ENCODE results near the gene MPZL3.

The MPZL3 gene

GRCh38 chr11:118264569-118265465 is 12.7 kb upstream of the MPZL3 start:
- Histone ChIP-seq H3K36me3 (ENCODE audit: control insufficient read depth, insufficient read depth, low read length) (no peaks in the 10 kb centered on the region), H3K4me3 (ENCODE audit: low read depth, low read length) (peak overlapping the region; percentile 56), H3K9me3 (ENCODE audit: control insufficient read depth, insufficient read depth, low read length) (no peaks in the 10 kb centered on the region), H3K4me1 (ENCODE audit: control insufficient read depth, insufficient read depth, low read length) (peaks cover 22% of the 10 kb centered on the region), H3K9ac (ENCODE audit: low read depth, low read length) (peak overlapping the region; percentile 43; the same call in 1 of the 2 replicates), H3K27me3 (ENCODE audit: control insufficient read depth, insufficient read depth, low read length) (peaks cover 66% of the 10 kb centered on the region), H3K27ac (ENCODE audit: low read depth, low read length) (peak overlapping the region; percentile 60)

- H3K36me3 ChIP-seq (ENCODE audit: control insufficient read depth, insufficient read depth, low read length): no peaks in the 10 kb centered on the region
- peak within 1 kb of the TSS; percentile 43; the same call in 1 of the 2 replicates for H3K9ac ChIP-seq (ENCODE audit: low read depth, low read length)
- peaks cover 62% of the 10 kb centered on the region for H3K27me3 ChIP-seq (ENCODE audit: control insufficient read depth, insufficient read depth, low read length)
- peak within 1 kb of the TSS; percentile 56 for H3K4me3 ChIP-seq (ENCODE audit: low read depth, low read length)
- no peaks in the 10 kb centered on the region for H3K9me3 ChIP-seq (ENCODE audit: control insufficient read depth, insufficient read depth, low read length)
- H3K4me1 ChIP-seq (ENCODE audit: control insufficient read depth, insufficient read depth, low read length): peaks cover 22% of the 10 kb centered on the region
- peak within 1 kb of the TSS; percentile 60 for H3K27ac ChIP-seq (ENCODE audit: low read depth, low read length)
These were observed 11.8 kb upstream of the MPZL3 start, which contains the start of gene MPZL2 for GRCh38 chr11:118263695-118264568. Gene MPZL2, minus strand, starts transcription at chr11:118264297. Its CDS starts 144 bp downstream, at chr11:118264153.

DNA sequence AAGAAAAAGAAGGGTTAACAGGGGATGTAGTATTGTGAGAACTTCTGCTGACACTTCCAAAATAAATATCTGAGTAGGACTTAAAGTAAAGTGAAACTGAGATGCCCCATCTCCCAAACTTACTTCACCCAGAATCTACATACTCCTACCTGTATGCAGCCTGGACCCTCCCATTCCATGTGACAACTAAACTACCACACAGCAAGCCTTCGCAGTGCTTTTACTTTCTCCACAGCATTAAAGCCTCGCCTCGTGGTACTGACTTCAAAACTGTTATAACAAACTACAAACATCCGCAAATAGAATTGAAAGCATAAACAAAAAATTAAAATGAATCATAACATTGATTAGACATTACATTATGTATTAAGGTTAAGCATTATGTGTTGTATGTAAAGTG is 10.9 kb upstream of the MPZL3 start:
- no peaks in the 10 kb centered on the region for H3K9me3 ChIP-seq (ENCODE audit: control insufficient read depth, insufficient read depth, low read length)
- no peaks in the 10 kb centered on the region for H3K36me3 ChIP-seq (ENCODE audit: control insufficient read depth, insufficient read depth, low read length)
- no peak overlapping the region for H3K9ac ChIP-seq (ENCODE audit: low read depth, low read length)
- H3K4me1 ChIP-seq (ENCODE audit: control insufficient read depth, insufficient read depth, low read length): peaks cover 22% of the 10 kb centered on the region
- H3K27ac ChIP-seq (ENCODE audit: low read depth, low read length): no peak overlapping the region
- peaks cover 62% of the 10 kb centered on the region for H3K27me3 ChIP-seq (ENCODE audit: control insufficient read depth, insufficient read depth, low read length)
- no peak overlapping the region for H3K4me3 ChIP-seq (ENCODE audit: low read depth, low read length)

DNA sequence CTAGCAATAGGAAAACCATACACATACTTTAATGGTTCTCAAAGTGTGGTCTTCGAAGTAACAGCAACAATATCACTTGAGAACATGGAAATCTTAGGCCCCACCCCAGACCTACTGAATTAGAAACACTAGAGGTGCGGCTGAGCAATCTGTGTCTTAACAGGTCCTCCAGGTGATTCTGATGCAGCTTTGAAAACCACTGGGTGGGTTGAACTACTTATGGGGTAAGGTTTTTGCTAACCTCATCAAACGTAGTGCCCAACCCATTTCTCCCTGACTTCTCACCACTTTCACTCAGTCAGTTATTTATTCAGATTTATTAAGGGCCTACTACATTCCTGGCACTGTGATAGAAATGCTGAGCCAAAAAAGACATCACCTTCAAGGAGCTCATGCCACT is 8.2 kb upstream of the MPZL3 start:
- no peaks in the 10 kb centered on the region for H3K36me3 ChIP-seq (ENCODE audit: control insufficient read depth, insufficient read depth, low read length)
- peaks cover 19% of the 10 kb centered on the region for H3K4me1 ChIP-seq (ENCODE audit: control insufficient read depth, insufficient read depth, low read length)
- H3K27ac ChIP-seq (ENCODE audit: low read depth, low read length): no peak overlapping the region
- H3K9me3 ChIP-seq (ENCODE audit: control insufficient read depth, insufficient read depth, low read length): no peaks in the 10 kb centered on the region
- no peak overlapping the region for H3K4me3 ChIP-seq (ENCODE audit: low read depth, low read length)
- H3K27me3 ChIP-seq (ENCODE audit: control insufficient read depth, insufficient read depth, low read length): peaks cover 40% of the 10 kb centered on the region
- no peak overlapping the region for H3K9ac ChIP-seq (ENCODE audit: low read depth, low read length)

- Histone ChIP-seq H3K9me3 (ENCODE audit: control insufficient read depth, insufficient read depth, low read length) (no peaks in the 10 kb centered on the region), H3K9ac (ENCODE audit: low read depth, low read length) (no peak overlapping the region), H3K27ac (ENCODE audit: low read depth, low read length) (no peak overlapping the region), H3K4me1 (ENCODE audit: control insufficient read depth, insufficient read depth, low read length) (peaks cover 7% of the 10 kb centered on the region), H3K36me3 (ENCODE audit: control insufficient read depth, insufficient read depth, low read length) (no peaks in the 10 kb centered on the region), H3K4me3 (ENCODE audit: low read depth, low read length) (no peak overlapping the region), H3K27me3 (ENCODE audit: control insufficient read depth, insufficient read depth, low read length) (peaks cover 35% of the 10 kb centered on the region)
These were observed 7.0 kb upstream of the MPZL3 start for GRCh38 chr11:118259138-118259537.

DNA sequence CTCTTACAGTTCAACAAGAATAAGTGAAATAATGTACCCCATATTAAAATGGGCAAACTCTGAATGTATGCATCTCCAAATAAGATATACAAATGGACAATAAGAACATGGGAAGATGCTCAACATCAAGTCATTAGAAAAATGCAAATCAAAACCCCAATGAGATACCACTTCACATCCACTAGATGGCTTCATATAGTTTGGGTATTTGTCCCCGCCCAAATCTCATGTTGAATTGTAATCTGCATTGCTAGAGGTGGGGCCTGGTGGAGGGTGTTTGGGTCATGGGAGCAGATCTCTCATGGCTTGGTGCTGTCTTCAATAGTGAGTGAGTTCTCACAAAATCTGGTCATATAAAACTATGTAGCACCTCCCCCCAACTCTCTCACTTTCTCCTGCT is 6.2 kb upstream of the MPZL3 start:
- no peak overlapping the region for H3K4me3 ChIP-seq (ENCODE audit: low read depth, low read length)
- H3K27ac ChIP-seq (ENCODE audit: low read depth, low read length): no peak overlapping the region
- H3K27me3 ChIP-seq (ENCODE audit: control insufficient read depth, insufficient read depth, low read length): peaks cover 29% of the 10 kb centered on the region

GRCh38 chr11:118252688-118253087 is 523 bp upstream of the MPZL3 start:
- H3K36me3 ChIP-seq (ENCODE audit: control insufficient read depth, insufficient read depth, low read length): no peaks in the 10 kb centered on the region
- peak overlapping the region; percentile 95; the same call in 1 of the 2 replicates for H3K9ac ChIP-seq (ENCODE audit: low read depth, low read length)
- H3K27ac ChIP-seq (ENCODE audit: low read depth, low read length): peak overlapping the region; percentile 99
- peak overlapping the region; percentile 80 for H3K4me3 ChIP-seq (ENCODE audit: low read depth, low read length)
- H3K27me3 ChIP-seq (ENCODE audit: control insufficient read depth, insufficient read depth, low read length): peaks cover 11% of the 10 kb centered on the region
- no peaks in the 10 kb centered on the region for H3K9me3 ChIP-seq (ENCODE audit: control insufficient read depth, insufficient read depth, low read length)
- H3K4me1 ChIP-seq (ENCODE audit: control insufficient read depth, insufficient read depth, low read length): 0 out of 2 replicates have a peak, but pooled peaks cover 3% of the 10 kb centered on the region

More for the DNA sequence above, 6.2 kb upstream of the MPZL3 start:
- H3K4me1 ChIP-seq (ENCODE audit: control insufficient read depth, insufficient read depth, low read length): 0 out of 2 replicates have a peak, but pooled peaks cover under 1% of the 10 kb centered on the region
- H3K9me3 ChIP-seq (ENCODE audit: control insufficient read depth, insufficient read depth, low read length): no peaks in the 10 kb centered on the region
- no peaks in the 10 kb centered on the region for H3K36me3 ChIP-seq (ENCODE audit: control insufficient read depth, insufficient read depth, low read length)
- H3K9ac ChIP-seq (ENCODE audit: low read depth, low read length): no peak overlapping the region

GRCh38 chr11:118247041-118247440 is 5.1 kb downstream of the MPZL3 start:
- Histone ChIP-seq H3K9ac (ENCODE audit: low read depth, low read length) (no peak overlapping the region), H3K4me1 (ENCODE audit: control insufficient read depth, insufficient read depth, low read length) (peaks cover 6% of the 10 kb centered on the region; the same call in 1 of the 2 replicates), H3K36me3 (ENCODE audit: control insufficient read depth, insufficient read depth, low read length) (no peaks in the 10 kb centered on the region), H3K27me3 (ENCODE audit: control insufficient read depth, insufficient read depth, low read length) (peaks cover 2% of the 10 kb centered on the region; the same call in 1 of the 2 replicates), H3K27ac (ENCODE audit: low read depth, low read length) (no peak overlapping the region), H3K9me3 (ENCODE audit: control insufficient read depth, insufficient read depth, low read length) (no peaks in the 10 kb centered on the region), H3K4me3 (ENCODE audit: low read depth, low read length) (no peak overlapping the region)

GRCh38 chr11:118245936-118246562 is 6.1 kb downstream of the MPZL3 start:
- no peaks in the 10 kb centered on the region for H3K9me3 ChIP-seq (ENCODE audit: control insufficient read depth, insufficient read depth, low read length)
- H3K27me3 ChIP-seq (ENCODE audit: control insufficient read depth, insufficient read depth, low read length): peaks cover 2% of the 10 kb centered on the region; the same call in 1 of the 2 replicates
- no peak overlapping the region for H3K4me3 ChIP-seq (ENCODE audit: low read depth, low read length)
- peaks cover 6% of the 10 kb centered on the region; the same call in 1 of the 2 replicates for H3K4me1 ChIP-seq (ENCODE audit: control insufficient read depth, insufficient read depth, low read length)
- H3K27ac ChIP-seq (ENCODE audit: low read depth, low read length): no peak overlapping the region
- H3K36me3 ChIP-seq (ENCODE audit: control insufficient read depth, insufficient read depth, low read length): no peaks in the 10 kb centered on the region
- H3K9ac ChIP-seq (ENCODE audit: low read depth, low read length): no peak overlapping the region

DNA sequence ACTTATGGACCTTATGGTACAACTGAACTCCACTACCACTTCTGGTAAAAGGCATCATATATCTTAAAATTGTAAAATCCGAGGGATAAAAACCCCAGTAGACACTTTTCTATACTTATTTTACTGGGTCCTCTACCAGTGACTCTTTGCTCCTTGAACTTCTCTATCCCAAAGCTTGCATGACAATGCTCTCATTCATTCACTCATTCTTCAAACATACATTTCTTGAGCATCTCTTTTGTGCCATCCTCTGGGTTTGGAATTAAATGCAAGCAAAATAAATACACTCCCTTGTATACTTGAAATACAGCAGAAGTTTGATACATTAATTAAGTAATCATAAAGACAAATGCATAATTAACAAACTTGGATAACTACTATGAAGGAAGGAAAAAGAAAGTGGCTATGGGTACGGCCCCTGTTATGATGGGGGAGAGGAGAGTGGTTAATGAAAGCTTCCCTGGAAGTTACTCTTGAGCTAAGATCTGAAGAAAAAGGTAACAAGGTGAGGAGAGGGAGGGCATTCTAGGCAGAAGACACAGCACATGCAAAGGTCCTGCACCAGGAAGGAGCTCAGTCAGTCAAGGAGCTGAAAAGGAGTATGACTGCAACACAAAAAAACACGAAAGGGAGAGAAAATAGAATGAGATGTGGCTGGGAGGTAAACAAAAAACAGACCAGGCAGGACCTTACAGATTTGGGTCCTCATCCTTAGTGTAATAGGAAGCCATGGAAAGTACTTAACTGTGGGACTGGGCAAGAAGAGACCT is 8.0 kb downstream of the MPZL3 start:
- Histone ChIP-seq H3K9ac (ENCODE audit: low read depth, low read length) (no peak overlapping the region), H3K4me1 (ENCODE audit: control insufficient read depth, insufficient read depth, low read length) (peaks cover 6% of the 10 kb centered on the region; the same call in 1 of the 2 replicates), H3K27ac (ENCODE audit: low read depth, low read length) (no peak overlapping the region), H3K9me3 (ENCODE audit: control insufficient read depth, insufficient read depth, low read length) (no peaks in the 10 kb centered on the region), H3K36me3 (ENCODE audit: control insufficient read depth, insufficient read depth, low read length) (no peaks in the 10 kb centered on the region), H3K4me3 (ENCODE audit: low read depth, low read length) (no peak overlapping the region), H3K27me3 (ENCODE audit: control insufficient read depth, insufficient read depth, low read length) (peaks cover 2% of the 10 kb centered on the region; the same call in 1 of the 2 replicates)

All from HUES48 (cell line).